ENCODE results near the gene DCTPP1.

Gene DCTPP1

GRCh38 chr16:30446203-30446595, 16.4 kb upstream of the DCTPP1 start:
- DNase-seq = no peak

- DNase-seq = peak; percentile 93
These were observed 15.8 kb upstream of the DCTPP1 start, which contains the start of gene SEPHS2 for GRCh38 chr16:30445408-30446202. Gene SEPHS2, minus strand, starts transcription at chr16:30445874. Its CDS starts 147 bp downstream, at chr16:30445727.

GRCh38 chr16:30445149-30445407, 15.2 kb upstream of the DCTPP1 start:
- DNase-seq = no peak

GRCh38 chr16:30444231-30445148, 14.7 kb upstream of the DCTPP1 start:
- no peak for DNase-seq

GRCh38 chr16:30443631-30444030, 13.8 kb upstream of the DCTPP1 start:
- DNase-seq = no peak

GRCh38 chr16:30439720-30440348, 10.0 kb upstream of the DCTPP1 start:
- DNase-seq = no peak

- DNase-seq = no peak
These were observed 9.0 kb upstream of the DCTPP1 start for GRCh38 chr16:30438835-30439234.

- no peak for DNase-seq
These were observed 7.7 kb upstream of the DCTPP1 start for GRCh38 chr16:30437511-30438046.

GRCh38 chr16:30434852-30435251, 5.0 kb upstream of the DCTPP1 start:
- no peak for DNase-seq

- no peak for DNase-seq
These were observed 669 bp upstream of the DCTPP1 start for GRCh38 chr16:30430428-30430970.

- no peak for DNase-seq
These were observed 482 bp downstream of the DCTPP1 start for GRCh38 chr16:30429418-30429677.

- DNase-seq = no peak
These were observed 1.8 kb downstream of the DCTPP1 start for GRCh38 chr16:30428055-30428454.

GRCh38 chr16:30421010-30421409, 8.8 kb downstream of the DCTPP1 start:
- DNase-seq = no peak

GRCh38 chr16:30418350-30419181, 11.3 kb downstream of the DCTPP1 start:
- no peak for DNase-seq

- peak; percentile 74 for DNase-seq
These were observed 12.1 kb downstream of the DCTPP1 start for GRCh38 chr16:30417529-30418349.

GRCh38 chr16:30416624-30417528, 13.0 kb downstream of the DCTPP1 start:
- DNase-seq = no peak

GRCh38 chr16:30416047-30416603, 13.7 kb downstream of the DCTPP1 start:
- no peak for DNase-seq

- DNase-seq = no peak
These were observed 15.7 kb downstream of the DCTPP1 start for GRCh38 chr16:30414159-30414558.

GRCh38 chr16:30413112-30413806, 16.6 kb downstream of the DCTPP1 start:
- no peak for DNase-seq

Data from amniotic stem cell (primary cell).